HG02973 (cell line): ENCODE measurements around the gene C1orf115.
"Not testable (repeated sequence)": the region's sequence is repeated elsewhere in the genome, so short reads cannot be mapped to it uniquely, and the experiment has no call there.

Source experiments
- ATAC-seq: cut with Tn5 transposase; IDR thresholded peaks from one replicate; pipeline ENCODE4 v1.9.1; 2021; ENCODE audit warnings: moderate library complexity; ENCODE audit not compliant: unreplicated experiment

Gene C1orf115

DNA sequence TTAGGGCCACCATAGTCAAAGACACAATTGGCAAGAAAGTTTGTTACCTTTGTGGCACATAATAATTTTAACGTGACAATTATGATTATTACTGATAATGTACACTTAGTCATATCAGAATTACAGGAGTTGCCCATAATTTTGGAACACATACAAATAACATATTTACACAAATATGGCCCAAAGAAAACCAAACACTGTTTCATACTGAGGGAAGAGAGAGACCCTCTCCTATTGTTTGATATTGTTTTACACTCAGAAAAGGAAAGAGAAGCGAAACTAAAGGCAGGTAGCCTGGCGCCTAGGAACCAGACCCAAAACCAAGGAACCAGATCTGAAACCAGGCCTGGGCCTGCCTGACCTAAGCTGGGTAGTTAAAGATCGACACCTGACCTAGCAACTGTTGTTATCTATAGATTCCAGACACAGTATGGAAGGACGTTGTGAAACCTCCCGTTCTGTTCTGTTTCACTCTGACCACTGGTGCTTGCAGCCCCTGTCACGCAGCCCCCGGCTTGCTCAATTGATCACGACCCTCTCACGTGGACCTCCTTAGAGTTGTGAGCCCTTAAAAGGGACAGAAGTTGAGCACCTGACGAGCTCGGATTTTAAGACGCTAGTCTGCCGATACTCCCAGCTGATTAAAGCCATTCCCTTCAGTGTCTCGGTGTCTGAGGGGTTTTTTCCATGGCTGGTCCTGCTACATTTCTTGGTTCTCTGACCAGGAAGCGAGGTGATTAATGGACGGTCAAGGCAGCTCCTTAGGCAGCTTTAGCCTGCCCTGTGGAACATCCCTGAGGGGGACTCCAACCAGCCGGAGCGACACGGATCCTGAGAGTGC, 27.9 kb downstream of the C1orf115 start:
- no peak for ATAC-seq

DNA sequence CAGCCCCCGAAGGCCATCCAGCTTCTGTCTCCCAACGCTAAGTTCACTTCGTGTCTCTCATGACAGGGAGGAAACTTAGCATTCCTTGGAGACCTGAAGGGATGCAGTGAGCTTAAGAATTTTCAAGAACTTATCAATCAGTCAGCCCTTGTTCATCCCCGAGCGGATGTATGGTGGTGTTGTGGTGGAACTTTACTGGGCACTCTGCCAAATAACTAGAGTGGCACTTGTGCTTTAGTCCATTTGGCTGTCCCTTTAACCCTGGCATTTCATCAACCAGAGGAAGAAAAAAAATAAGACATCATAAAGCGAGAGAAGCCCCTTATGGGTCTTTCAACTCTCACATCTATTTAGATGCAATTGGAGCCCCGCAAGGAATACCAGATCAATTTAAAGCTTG, 31.1 kb downstream of the C1orf115 start:
- not testable (repeated sequence) for ATAC-seq

DNA sequence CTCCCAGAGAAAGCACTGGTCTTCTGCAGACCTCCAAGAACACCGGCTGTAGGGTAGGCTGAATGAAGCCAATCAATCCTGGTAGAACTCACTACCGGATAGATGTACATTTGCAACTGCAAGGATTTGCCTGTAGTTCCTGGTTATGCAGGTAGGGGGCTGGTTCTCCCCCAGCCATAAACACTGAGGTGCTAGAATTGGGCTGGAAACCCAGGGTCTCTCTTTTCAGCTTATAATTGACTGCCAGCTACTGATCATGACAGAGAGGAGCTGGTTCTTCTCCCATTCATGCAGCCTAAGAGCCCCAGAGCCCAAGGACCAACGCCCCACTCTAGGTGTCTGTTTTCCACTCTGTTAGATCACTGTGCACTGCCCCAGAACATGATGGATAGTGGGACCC, 36.5 kb downstream of the C1orf115 start:
- no peak for ATAC-seq

DNA sequence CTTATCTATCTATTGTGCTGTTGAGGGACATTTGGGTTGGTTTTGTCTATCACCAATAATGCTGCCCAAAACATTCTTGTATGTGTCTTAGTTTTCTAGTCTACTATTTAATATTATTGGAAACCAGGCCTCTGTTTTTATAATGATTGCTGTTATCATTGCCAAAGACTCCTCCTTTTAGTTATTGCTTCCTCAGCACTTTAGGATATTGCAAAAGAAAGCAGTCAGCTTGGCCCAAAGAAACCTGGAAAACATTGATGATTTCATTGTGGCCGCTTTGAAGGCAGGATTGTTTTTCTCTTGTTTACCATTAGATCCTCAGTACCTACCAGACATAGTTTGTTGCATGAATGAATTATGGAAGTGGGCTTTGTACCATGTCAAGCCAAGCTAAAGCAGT, 37.4 kb downstream of the C1orf115 start:
- no peak for ATAC-seq

DNA sequence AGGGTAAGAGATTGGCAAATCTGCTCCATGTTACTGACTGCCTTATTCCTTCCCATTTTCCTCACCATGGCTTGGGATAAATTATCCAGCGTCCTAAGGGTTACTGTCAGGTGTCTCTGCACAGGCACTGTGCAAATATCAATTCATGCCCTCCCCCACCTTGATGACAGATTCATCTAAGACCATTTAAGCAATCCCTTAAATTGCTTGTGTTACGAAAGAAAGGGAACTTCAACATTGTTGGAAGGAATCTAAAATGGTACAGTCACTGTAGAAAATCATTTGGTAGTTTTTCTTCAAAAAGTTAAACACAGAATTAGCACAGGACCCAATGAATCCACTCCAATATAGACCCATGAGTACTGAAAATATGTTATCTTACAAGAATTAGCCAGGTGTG, 40.3 kb downstream of the C1orf115 start:
- no peak for ATAC-seq

DNA sequence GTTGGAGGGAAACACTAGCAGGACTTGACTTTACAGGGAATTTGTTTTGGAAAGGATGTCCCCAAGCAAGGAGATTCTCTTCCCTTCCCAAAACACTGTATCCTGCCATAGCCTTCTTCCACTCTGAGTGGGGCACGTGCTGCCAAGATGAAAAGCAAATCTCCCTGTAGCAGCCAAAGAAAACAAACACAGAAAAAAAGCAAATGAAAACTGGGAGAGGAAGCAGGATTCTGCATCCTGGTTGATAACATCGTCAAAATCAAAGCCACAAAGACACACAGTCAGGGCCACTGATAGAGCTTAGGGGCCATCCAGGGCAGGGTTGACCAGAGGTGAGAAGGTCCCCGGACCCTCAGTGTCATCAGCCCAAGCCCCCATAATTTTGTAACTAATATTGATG, 42.0 kb downstream of the C1orf115 start:
- ATAC-seq, result no peak

DNA sequence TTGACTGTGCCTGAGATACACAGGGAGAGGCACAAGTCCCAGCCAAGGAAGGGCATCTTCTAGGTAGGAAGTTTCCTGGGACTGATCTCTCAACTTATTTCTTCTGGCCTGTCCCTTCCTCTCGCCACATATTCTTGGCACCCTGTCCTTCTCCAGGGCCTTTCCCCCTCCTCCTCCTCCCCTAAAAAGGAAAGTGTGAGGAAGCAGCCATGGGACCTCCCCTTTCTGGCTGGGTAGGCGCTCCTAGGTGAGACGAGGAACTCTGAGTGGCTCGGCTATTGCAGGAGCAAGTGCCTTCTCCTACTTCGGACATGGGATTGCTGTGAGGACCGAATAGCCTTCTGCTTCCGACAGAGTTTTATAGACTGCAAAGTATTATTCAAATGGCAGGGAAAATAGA, 42.5 kb downstream of the C1orf115 start:
- no peak for ATAC-seq

DNA sequence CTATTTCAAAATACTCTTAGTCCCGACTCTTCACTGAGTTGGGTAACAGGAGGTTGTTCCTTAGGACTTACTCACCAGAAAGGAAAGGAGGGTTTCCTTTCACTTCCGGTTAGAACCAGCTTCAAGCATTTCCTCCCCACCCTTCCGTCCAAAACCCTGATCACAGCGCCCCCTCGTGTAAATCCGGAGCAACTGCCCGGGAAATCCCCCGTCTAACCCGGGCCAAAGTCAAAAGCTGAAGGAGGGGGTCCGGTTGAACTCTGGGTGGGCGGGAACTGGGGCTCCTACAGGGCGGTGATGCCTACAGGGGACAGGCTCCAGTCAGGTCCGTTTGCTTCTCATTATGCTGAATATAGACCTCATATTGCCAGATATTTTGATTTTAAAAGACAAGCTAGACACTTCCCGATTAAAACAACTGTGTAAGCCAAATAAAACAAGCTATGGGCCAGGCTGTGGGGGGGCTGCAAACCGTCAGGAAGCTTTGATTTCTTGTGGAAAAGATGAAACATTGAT, 43.0 kb downstream of the C1orf115 start:
- ATAC-seq, result peak; percentile 92

DNA sequence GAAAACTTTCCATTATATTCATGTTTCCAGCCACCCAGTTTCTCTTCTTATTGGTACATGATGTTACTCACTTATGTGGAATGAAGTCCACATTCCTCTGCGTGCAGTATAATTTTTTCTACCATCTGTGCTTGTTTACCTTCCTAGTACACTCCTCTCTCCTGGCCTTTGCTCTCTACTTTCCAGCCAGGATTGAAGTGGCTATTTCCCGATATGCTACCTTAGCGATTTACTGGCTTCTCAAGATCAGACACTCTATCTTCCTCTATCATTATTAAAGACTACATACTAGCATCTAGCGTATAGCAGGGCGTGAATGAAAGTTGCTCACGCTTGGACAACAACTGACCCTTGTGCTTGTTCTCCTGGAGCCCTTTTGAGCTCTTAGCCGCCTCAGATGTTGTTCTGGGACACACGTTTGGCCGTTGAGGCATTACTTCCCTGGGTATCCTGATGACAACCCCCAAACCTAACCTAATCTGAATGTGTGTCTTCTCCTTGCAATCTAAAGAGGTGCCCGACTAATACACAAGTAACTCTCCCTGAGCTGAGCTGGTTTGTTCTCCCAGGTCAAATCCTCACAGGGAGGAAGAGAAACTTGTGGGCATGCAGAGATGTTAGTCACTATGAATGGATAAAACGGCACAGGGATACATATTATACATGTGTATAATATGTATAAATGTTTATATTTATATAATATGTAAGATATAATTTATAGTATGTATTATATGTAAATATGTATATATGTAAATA, 44.6 kb downstream of the C1orf115 start:
- ATAC-seq, result no peak

DNA sequence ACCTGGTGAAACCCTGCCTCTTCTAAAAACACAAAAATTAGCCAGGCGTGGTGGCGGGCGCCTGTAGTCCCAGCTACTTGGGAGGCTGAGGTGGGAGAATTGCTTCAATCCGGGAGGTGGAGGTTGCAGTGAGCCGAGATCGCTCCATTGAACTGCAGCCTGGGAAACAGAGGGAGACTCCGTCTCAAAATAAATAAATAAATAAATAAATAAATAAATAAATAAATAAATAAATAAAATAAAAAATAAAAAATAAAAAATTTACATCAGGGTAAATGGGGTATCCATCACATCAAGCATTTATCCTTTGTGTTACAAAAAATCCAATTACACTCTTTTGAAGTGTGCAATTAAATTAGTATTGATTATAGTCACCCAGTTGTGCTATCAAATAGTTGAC, 46.1 kb downstream of the C1orf115 start:
- not testable (repeated sequence) for ATAC-seq

DNA sequence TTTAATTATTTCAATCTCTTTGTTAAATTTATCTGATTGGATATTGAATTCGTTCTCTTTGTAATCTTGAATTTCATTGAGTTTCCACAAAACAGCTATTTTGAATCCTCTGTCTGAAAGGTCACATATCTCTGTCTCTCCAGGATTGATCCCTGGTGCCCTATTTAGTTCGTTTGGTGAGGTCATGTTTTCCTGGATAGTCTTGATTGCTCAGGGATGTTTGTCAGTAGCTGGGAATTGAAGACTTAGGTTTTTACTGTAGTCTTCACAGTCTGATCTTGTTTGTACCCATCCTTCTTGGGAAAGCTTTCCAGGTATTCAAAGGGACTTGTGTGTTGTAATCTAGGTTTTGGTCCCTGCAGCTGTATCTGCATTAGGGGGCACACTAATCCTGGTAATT, 51.2 kb downstream of the C1orf115 start:
- no peak for ATAC-seq

DNA sequence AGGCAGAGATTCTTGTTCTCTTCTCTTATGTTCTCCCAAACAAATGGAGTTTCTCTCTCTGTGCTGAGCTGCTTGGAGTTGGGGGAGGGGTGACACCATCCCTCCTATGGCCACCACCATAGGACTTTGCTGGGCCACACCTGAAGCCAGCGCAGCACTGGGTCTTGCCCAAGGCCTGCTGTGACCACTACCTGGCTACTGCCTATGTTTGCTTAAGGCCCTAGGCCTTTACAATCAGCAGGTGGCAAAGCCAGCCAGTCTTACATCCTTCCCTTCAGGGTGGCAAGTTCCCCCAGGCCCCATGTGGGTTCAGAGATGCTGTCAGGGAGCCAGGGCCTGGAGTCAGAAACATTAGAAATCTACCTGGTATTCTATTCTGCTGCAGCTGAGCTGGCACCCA, 51.7 kb downstream of the C1orf115 start:
- no peak for ATAC-seq

DNA sequence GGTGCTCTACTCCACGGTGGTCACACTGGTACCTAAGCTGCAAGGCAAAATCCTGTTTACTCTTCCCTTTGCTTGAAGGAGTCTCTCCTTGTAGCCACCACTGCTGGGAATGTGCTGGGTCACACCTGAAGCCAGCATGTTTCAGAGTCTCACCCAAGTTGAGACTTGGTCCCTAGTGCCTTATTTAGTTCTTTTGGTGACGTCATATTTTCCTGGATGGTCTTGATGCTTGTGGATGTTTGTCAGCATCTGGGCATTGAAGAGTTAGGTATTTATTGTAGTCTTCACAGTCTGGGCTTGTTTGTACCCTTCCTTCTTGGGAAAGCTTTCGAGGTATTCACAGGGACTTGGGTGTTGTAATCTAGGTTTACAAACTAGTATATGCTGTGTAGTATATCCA, 52.4 kb downstream of the C1orf115 start:
- ATAC-seq, result no peak

DNA sequence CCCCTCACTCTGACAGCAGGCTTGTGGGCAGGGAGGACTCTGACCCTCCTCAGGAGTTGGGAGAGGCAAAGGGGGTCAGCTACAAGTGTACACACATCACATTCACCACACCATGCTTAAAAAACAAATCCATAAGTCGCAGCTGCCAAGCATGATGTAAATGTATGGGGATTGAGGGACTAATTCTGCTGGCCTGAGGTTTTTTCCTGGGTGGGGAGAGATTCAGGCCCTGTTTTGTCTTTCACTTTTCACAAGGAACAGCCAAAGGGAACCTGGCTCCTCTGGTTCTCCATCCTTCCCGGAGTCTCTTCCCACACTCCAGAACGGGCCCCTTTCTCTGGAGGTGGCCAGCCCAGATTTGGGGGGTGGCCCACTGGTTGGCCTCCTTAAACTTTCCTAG, 56.7 kb downstream of the C1orf115 start:
- no peak for ATAC-seq

DNA sequence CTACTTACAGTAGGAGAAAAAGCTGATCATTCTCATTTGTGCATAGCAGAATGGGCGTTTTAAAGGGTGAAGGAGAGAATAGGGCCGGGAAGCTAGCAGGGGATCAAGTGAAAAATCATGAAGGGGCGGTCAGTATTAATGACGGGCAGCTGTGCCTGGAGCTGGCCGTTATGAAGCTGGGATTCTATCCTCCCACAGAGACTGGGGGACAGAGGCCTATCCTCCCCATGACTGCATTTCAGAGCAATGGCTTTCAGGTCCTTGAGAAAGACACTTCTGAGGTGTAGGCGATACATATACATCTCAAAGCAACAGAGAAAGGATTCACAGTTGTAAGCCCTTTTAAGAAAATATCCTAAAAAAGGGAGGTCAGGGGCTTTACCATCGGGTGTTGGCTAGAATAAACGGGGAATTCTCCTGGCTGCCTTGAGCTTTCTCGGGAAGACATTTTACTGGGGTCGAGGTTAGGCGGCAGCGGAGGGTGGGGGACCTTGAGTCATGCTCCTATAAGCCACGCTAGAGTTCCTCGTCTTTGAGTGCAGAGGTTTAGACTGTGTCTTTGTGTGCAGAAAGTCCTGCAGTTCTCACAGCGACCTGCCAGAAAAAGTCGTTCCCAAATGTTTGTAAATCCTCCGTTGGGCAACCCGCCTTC, 57.4 kb downstream of the C1orf115 start:
- ATAC-seq, result no peak

DNA sequence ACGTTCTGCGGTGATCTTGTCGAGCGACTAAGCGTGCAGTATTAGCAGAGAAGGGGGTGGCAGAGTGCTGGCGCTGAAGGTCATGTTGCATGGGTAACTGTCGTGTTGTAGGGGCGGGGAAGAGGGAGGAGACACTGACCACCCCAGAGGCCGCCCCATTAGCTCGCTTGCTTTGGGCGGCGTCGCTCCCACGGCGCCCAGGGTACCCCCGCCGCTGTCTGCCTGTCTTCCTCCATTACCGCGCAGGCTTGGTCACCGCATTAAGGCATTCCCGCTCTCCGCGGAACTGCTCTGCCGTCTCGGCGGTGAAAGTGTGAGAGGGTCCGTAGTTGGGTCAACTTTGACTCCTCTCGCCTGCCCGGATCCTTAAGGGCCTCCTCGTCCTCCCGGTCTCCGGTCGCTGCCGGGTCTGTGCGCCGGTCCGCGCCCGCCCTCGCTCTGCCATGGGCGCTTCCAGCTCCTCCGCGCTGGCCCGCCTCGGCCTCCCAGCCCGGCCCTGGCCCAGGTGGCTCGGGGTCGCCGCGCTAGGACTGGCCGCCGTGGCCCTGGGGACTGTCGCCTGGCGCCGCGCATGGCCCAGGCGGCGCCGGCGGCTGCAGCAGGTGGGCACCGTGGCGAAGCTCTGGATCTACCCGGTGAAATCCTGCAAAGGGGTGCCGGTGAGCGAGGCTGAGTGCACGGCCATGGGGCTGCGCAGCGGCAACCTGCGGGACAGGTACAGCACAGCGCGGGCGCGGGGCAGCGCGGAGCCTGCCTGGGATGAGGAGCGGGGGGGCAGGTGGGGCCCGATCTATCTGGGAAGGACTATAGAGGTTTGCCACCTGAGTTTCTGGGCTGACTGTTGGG, 58.1 kb downstream of the C1orf115 start, which contains the start of gene MTARC2:
Gene MTARC2, plus strand, starts transcription at position 234 of the 846 bp plus-strand sequence. Its CDS starts 210 bp downstream, at position 444.
- ATAC-seq, result peak; percentile 77
